Measurements from ENCODE around the gene DNAAF1. TPM values are rescaled to one million over a fixed set of nuclear protein-coding genes. Genes with fewer than 3 reads are reported as not detected.

The DNAAF1 gene
- total RNA-seq, 1 donor from 2014 or later: not detected

GRCh38 chr16:84120023-84120422 lies 25.1 kb upstream of the DNAAF1 start:
- intact Hi-C loops (cut with micrococcal nuclease): no loop called here

DNA sequence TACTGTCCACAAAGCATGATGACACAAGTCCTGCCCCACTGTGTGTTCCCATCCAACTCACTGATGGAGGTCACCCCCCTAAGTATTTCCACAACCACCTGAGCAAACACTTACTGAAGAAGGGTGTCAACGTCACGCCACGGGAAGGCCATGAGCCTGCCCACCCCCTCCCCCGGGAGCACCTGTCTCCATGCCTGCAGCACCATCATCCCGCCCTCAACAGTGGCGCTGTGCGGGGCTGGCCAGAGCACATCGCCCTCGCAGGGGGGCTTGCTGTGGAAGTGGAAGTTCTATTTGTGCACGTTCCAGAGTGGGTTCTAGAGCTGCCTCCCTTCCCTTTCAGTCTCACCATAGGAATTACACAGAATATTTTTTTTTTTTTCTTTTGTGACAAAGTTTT lies 24.1 kb upstream of the DNAAF1 start:
- intact Hi-C loops (cut with micrococcal nuclease): no loop called here

DNA sequence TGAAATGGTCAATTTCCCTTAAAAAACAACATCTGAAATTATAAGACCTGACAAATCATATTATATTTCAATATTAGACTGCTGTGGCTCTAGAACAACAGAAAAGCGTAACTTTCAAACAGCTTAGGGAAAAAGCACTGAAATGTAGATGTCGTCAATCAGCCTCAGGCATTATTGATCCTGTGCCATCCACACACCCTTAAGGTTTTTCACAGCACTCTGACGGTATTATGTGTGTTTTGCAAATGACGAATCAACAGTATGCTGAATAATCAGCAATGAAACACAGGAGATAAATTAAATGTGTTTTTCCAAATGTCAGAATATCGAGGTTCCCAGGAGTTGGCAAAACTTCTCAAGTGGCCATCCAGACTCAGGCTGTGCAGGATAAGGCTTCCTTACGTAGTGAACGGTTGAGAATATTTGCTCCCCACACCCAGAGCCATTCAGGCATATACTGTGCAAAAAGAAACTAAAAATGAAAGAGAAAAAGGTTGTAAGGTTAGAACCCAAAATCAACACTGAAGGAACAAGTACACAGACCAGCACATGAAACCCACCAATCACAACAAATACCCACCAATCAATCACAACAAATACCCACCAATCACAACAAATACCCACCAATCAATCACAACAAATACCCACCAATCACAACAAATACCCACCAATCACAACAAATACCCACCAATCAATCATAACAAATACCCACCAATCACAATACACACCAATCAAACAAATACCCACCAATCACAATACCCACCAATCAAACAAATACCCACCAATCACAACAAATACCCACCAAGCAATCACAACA lies 20.6 kb upstream of the DNAAF1 start:
- intact Hi-C loops (cut with micrococcal nuclease): no loop called here

- intact Hi-C loops (cut with micrococcal nuclease): no loop called here
These were observed 14.0 kb upstream of the DNAAF1 start for GRCh38 chr16:84131117-84131516.

- intact Hi-C loops (cut with micrococcal nuclease): no loop called here
These were observed 12.4 kb upstream of the DNAAF1 start for GRCh38 chr16:84132527-84133285.

DNA sequence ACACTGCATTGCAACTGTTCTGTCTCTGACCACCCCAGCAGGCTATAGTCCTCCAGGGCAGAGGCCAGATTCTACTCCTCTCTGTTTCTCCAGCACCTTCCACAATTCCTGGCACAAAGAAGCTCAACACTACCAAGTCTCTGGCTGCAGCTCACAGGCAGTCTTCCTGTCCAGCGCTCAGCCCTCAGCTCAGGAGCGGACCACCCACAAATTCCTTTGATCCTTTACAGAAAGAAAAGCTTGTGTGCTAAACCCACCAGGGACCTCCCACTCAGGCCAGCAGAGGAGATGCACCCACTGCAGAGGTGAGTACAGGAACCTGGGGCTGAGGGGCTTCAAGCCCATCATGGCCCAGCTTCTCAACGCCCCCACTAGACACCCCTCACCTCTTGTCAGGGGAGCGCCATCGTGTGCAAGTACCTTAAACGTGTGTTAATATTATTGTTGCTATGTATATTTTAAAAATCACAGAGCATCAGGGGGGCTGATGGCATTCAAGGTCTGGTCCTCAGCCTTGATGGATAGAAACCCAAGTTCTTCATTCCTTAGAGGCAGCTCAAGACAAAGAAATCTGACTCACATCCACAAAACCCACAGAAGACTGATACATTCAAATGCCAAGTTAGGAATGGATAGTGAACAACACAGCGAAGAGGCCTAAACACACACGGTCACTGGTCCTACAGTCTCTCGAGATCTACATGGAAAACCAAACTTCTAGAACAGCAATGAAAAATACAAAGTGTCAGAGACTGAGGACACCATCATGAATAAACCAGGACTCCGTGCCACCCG lies 8.6 kb upstream of the DNAAF1 start:
- intact Hi-C loops (cut with micrococcal nuclease): no loop called here

- intact Hi-C loops (cut with micrococcal nuclease): no loop called here
These were observed 7.8 kb upstream of the DNAAF1 start for GRCh38 chr16:84137287-84137686.

- intact Hi-C loops (cut with micrococcal nuclease): no loop called here
These were observed 7.2 kb upstream of the DNAAF1 start for GRCh38 chr16:84137769-84138357.

DNA sequence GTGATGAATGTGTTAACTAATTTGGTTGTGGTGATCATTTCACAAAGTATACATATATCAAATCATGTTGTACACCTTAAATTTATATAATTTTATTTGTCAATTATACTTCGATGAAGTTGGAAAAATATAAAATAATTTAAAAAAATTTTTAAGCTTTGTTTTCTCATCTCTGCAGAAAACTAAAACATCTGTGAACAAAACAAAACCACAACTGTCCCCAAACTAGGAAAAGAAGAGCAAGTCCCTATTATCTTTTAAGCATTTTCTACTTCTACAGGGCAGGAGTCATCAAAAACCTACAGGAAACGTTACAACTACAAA lies 6.6 kb upstream of the DNAAF1 start:
- intact Hi-C loops (cut with micrococcal nuclease): no loop called here

DNA sequence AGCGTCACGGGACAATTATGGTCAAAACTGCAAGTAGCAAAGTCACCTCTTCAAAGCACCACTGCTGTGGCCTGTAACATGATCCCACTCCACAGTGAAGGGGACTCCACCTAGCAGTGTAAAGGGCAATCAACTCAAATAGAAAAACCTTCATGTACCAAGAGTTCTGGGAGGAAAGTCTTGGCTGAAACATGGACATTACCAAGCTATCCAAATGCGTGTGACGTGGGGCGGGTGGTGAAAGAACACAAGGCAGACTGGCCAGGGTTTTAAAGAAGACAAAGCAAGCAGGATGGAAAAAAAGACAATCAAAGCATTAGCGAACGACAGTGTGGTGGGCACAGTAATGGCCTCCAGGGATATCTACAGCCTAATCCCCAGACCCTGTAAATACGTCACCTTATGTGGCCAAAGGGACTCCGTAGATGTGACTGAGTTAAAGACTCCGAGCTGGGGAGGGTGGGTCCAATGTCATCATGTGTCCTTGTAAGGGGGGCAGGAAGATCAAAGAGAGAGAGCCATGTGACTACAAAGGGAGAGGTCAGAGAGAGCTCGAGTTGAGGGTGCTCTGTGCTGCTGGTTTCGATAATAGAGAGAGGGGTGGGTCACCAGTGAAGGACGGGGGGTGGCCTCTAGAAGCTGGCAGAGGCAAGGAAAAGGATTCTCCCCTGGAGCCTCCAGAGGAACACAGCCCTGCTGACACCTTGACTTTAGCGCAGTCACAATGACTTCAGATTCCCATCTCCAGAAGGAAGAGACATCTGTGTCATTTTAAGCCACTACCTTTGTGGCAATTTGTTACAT lies 6.1 kb upstream of the DNAAF1 start:
- intact Hi-C loops (cut with micrococcal nuclease): no loop called here

DNA sequence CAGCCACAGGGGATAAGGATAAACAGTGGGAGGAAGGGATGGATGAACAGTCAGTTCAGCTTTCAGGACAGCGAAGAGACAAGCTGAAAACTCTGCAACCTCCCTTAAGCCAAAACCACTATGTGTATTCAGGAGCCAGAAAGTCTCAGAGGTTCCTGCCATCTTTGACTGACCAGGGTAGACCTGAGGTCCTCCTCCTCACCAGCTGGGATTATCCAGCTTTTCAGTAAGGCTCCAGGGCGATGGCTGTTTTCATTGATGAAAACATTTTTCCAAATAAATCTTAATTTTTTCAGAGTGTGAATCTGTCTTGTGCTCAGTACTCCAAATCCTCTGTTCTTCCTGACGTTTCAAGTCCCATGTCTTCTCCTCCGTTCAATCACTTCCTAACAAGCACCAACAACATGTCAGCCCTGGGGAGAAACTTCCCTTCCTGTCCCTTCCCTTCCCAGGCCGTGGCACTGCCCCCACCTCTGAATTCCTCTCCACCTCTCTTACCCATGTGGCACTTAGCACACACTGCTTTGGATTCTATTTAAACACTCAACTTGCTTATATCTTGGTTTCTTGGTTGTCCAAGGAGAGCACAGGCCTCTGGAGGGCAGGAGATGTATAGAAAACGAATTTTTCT lies 5.4 kb upstream of the DNAAF1 start:
- intact Hi-C loops (cut with micrococcal nuclease): no loop called here

- intact Hi-C loops (cut with micrococcal nuclease): no loop called here
These were observed 3.9 kb upstream of the DNAAF1 start for GRCh38 chr16:84141143-84141670.

GRCh38 chr16:84143081-84143480 lies 2.0 kb upstream of the DNAAF1 start:
- intact Hi-C loops (cut with micrococcal nuclease): no loop called here

GRCh38 chr16:84143784-84144199 lies 1.3 kb upstream of the DNAAF1 start:
- intact Hi-C loops (cut with micrococcal nuclease): loop anchor here (1.0 kb wide), 2 partner anchors 55 to 190 kb away; partner anchors contain the start of gene OSGIN1

DNA sequence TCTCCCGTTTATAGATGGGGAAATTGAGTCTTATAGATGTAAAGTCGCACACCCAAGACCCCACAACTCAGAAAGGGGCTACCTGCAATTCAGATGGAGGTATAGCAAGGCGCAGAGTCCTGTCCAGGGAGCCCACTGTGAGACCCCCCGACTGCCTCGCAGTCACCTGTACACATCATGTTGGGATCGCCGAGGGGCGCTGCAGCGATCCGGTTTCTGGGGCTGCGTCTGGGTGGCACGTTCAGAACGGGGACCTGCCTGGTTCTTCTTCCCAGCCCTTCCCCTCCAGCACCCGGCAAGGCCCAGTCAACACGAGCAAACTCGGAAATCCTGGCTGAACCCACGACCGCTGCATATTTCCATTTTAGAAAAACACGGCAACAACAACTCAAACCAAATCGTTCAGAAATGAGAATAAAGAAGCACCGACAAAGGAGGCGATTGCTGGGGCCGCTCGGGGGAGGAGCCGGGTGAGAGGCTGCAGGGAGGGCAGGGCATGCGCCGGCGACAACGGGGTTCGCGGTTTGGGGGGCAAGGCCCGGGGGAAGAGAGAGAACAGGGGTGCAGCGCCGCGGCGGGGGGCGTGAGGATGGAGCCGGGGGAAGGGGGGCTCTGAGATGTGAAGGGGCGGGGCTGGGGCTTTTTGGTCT lies 774 bp upstream of the DNAAF1 start:
- intact Hi-C loops (cut with micrococcal nuclease): loop anchor here (1.0 kb wide), 2 partner anchors 56 to 191 kb away; partner anchors contain the start of gene OSGIN1

GRCh38 chr16:84150926-84151325 lies 5.8 kb downstream of the DNAAF1 start:
- intact Hi-C loops (cut with micrococcal nuclease): no loop called here

- intact Hi-C loops (cut with micrococcal nuclease): no loop called here
These were observed 8.6 kb downstream of the DNAAF1 start for GRCh38 chr16:84153660-84154214.

GRCh38 chr16:84155226-84155625 lies 10.1 kb downstream of the DNAAF1 start:
- intact Hi-C loops (cut with micrococcal nuclease): no loop called here

GRCh38 chr16:84155771-84156170 lies 10.7 kb downstream of the DNAAF1 start:
- intact Hi-C loops (cut with micrococcal nuclease): no loop called here

Data from T-helper 1 cell treated with Interleukin-12 subunit alpha and Interleukin-12 subunit beta and Interleukin-4 antibody, amounts not matched to agents 30 ng/mL and 1 ng/mL, for 36 hours (primary cell).